ENCODE measurements around the gene ZBTB8A.
"Not testable (repeated sequence)": the region's sequence is repeated elsewhere in the genome, so short reads cannot be mapped to it uniquely, and the experiment has no call there.

Gene ZBTB8A
- total RNA-seq: 0.46 to 7.1 (median 1.8) reads per million in 18 experiments

DNA sequence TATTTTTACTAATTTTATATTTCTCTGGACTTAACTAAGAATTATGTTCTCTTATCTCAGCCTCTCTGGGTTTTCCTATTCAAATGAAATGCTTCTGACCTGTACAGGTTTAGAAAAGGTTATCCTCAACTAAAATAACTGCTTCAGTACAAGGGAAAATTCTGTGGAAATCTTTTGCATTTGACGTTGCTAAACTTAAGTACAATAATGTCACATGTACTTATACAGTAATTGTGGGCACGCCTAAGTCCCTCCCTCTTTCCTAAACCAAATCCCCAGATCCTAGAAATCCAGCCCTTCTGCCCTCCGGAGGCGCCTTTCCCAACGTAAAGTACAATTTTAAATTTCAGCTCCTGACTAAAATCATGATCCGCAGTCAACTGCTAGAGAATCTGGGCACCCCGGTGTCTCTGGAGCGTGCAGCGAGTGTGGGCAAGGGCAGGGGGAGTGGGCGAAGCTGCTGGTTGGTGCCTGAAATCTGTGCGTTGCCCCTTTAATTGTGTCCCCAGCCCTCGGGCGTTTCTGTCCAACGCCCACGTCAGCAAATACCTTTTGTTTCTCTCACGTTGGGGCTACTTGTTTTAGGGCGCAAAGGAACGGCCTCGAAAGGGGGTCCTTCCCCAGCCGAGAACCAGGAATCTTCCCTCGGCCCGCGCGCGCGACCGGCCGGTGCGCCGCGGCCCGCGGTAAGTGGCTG, at the start of gene ZBTB8A:
ZBTB8A (plus strand) TSS at position 541 of the 697 bp plus-strand sequence. CDS start 53,505 bp downstream, outside the sequence.
- DNase-seq: peak; percentile 27 to 54

DNA sequence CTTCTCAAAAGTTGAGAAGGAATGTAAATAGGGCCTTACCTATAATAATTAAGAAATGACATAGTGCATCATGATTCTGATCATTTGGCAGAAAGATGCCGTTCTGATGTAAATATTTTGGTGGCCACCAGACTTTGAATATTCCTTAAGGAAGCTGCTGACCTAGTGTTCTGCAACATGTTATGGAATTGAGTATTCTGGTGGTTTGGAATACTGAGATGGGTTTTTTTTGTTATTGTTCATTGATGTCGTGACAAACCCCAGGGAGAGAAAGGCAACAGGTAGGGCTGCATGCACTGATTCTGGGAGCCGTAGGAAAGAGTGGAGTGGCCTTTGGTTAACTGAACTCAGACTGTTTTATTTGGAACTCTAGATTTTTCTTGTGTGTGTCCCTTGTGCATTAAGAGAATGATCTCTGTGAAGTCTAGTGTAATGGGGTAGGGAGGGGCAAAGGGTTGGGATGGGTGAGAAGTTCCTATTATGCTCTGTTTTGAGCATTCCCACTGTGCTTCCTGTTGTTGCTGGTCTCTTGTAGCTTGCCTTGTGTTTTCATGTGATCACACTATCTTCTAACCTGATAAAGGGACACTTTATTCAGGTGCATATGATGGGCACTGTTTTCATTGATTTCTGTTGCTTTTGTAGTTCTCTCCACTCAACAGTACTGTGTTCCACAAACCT, 49.3 kb upstream of the ZBTB8A start:
- DNase-seq: no peak

GRCh38 chr1:32491386-32491785, 47.8 kb upstream of the ZBTB8A start:
- DNase-seq: no peak

- no peak for DNase-seq
Observed at GRCh38 chr1:32494196-32494595, 45.0 kb upstream of the ZBTB8A start.

- DNase-seq: no peak
Observed at GRCh38 chr1:32494711-32495337, 44.4 kb upstream of the ZBTB8A start.

GRCh38 chr1:32496127-32496526, 43.1 kb upstream of the ZBTB8A start:
- DNase-seq: no peak

DNA sequence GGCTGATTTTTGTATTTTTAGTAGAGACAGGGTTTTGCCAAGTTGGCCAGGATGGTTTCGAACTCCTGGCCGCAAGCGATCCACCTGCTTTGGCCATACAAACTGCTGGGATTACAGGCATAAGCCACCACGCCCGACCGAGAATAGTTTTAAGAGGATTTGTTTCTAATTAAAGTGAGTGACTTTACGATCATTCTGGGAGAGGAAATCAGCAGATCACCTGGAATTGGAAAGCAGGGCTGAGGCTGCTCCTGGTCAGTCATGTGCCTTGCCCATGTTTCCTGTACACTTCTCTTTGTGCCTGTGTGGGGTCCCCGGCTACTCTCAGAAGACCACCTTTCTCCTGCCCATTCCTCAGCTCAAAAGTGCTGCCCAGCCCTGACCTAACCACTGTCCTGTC, 40.5 kb upstream of the ZBTB8A start:
- no peak for DNase-seq

GRCh38 chr1:32500387-32501209, 38.6 kb upstream of the ZBTB8A start:
- peak; percentile 80 to 86 for DNase-seq

DNA sequence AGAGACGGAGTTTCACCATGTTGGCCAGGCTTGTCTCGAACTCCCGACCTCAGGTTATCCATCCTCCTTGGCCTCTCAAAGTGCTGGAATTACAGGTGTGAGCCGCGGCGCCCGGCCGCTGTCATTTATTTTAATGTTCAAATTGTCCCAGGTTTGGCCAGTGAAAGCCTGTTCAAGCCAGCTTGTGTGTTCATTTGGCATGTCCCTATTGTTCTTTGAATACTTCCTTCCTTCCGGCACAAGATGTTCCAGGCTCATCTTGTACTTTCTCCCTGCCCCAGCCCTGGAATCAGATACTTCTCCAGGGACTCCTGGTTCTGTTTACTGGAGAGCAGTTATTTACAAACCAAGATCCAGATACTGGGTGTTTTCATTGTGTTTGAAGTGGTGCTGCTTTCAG, 37.4 kb upstream of the ZBTB8A start:
- DNase-seq: no peak

DNA sequence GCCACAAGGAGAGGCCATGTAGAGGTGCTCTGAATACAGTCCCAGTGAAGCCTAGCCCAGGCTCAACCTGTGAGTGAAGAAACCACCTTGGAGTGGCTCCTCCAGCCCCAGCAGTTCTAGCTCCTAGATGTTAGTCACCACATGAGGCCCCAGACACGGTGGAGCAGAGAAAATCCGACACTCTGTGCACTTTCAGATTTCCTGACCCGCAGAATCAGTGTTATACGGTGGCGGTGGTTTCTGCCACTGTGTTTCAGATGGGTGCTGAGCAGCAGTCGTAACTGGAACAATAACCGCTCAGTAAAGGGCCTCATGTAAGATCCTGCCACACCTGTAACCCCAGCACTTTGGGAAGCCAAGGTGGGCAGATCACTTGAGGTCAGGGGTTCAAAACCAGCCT, 36.1 kb upstream of the ZBTB8A start:
- DNase-seq: no peak

DNA sequence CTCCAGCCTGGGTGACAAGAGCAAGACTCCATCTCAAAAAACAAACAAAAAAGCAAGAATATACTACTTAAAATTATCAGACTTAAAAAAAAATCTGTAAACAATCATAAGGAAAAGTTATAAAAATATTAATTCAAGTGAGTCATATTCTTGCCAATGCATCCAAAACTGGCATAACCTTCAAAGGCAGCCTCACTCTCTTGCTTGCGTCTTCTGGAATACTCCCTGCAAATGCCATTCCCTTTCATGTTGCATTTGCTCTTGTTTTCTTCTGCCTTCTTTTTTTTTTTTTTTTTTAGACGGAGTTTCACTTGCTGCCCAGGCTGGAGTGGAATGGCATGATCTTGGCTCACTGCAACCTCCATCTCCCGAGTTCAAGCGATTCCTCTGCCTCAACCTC, 32.2 kb upstream of the ZBTB8A start:
- DNase-seq: no peak

GRCh38 chr1:32508761-32509160, 30.5 kb upstream of the ZBTB8A start:
- no peak for DNase-seq

DNA sequence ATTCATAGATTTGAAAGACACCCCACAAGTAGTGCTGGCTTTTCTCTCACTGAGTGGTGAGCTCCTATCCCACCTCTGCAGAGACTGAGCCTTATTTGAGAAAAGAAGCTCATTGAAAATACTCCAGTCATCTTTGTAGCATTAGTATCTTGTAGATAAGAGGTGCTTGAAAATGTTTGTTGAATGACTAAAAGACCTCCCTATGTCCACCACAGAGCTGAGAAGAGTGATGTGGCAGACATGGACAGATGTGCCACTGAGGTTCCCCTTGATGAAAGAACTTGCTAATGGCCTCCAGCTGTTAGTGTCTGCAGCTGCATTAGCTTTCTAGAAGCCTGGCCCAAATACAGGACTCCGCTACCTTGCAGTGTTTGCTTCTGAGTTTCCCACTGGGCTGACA, 29.3 kb upstream of the ZBTB8A start:
- no peak for DNase-seq

- no peak for DNase-seq
Observed at GRCh38 chr1:32516402-32516801, 22.8 kb upstream of the ZBTB8A start.

DNA sequence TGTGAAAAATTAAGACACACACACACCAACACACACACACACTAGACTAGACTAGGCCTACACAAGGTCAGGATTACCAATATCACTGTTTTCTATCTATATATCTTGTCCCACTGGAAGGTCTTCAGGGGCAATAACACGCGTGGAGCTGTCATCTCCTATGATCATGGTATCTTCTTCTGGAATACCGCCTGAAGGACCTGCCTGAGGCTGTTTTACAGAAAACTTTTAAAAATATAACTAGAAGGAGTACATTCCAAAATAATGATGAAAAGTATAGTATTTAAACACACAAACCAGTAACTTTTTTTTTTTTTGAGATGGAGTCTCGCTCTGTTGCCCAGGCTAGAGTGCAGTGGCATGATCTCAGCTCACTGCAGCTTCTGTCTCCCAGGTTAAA, 20.3 kb upstream of the ZBTB8A start:
- DNase-seq: no peak

DNA sequence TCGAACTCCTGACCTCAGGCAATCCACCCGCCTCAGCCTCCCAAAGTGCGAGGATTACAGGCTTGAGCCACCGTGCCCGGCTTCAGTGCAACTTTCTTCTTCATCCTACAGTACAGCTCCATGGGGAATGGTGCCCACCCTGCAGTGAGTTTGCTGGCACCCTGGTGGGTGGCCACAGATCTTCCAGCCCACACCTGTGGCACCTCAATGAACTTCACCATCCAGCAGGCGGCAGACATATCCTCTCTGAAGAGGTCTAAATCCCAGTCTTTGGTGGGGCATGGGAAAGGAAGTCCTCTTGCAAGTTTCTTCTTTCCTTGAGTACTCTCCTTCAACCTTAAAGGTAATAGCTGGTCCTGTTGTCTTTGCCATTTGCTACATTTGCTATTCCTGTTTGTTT, 18.1 kb upstream of the ZBTB8A start:
- DNase-seq: no peak

- DNase-seq: no peak
Observed at GRCh38 chr1:32525053-32525452, 14.2 kb upstream of the ZBTB8A start.

DNA sequence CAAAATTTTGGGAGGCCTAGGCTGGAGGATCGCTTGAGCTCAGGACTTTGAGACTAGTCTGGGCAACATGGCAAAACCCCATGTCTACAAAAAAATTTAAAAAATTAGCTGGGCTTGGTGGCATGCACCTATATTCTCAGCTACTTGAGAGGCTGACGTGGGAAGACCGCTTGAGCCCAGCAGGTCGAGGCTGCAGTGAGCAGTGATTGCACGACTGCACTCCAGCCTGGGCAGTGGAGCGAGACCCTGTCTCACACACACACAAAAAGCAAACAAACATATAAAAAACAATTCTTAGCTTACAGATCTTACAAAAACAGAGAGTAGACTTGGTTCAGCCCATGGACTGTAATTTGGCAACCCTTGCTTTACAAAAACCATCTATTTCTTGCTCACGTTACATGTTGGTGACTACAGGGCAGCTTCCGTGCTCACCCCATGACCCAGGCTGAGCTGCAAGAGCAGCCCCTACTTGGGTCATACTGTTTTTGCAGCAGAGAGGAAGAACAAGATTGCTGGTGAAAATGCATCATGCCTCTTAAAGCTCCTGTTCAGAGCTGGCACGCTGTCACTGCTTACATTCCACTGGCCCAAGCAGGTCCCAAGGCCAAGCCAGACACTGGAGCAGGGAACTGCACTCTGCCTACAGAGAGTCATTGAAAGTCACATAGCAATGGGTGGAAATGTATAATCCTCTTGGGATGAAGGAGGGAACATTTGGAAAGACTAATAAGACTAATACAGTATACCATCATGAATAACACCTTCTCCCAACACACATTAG, 13.4 kb upstream of the ZBTB8A start:
- DNase-seq: no peak

- DNase-seq: not testable (repeated sequence)
Observed at GRCh38 chr1:32528550-32528949, 10.7 kb upstream of the ZBTB8A start.

- no peak for DNase-seq
Observed at GRCh38 chr1:32533792-32534327, 5.4 kb upstream of the ZBTB8A start.

DNA sequence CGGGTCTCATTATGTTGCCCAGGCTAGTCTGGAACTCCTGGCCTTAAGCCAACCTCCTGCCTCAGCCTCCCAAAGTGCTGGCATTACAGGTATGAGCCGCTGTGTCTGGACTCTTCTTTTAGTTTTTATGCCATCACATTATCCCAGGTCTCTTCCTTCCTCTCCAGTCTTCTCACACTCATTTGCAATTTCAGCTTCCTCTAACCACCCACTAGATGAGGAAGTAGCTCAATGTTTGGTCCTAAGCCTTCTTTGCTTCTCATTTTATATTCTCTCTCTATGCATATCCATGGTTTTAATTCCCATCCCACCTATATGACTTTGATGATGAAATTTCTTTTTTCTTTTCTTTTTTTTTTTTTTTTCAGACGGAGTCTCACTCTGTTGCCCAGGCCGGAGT, 3.1 kb upstream of the ZBTB8A start:
- peak; percentile 51 to 67 for DNase-seq

GRCh38 chr1:32536764-32537163, 2.5 kb upstream of the ZBTB8A start:
- no peak for DNase-seq

Data from inflammatory macrophage (primary cell).